GM19455 (cell line): Measurements from ENCODE around the gene DACH1.
"Not testable (repeated sequence)": the region's sequence is repeated elsewhere in the genome, so short reads cannot be mapped to it uniquely, and the experiment has no call there.

Experiments
- ATAC-seq: cut with Tn5 transposase; IDR thresholded peaks from one replicate; pipeline ENCODE4 v1.9.1; 2021; ENCODE audit not compliant: unreplicated experiment

DACH1 gene

GRCh38 chr13:71785361-71785760 lies 81.6 kb downstream of the DACH1 start:
- no peak for ATAC-seq

- no peak for ATAC-seq
Measured at GRCh38 chr13:71780546-71780945, 86.5 kb downstream of the DACH1 start.

- ATAC-seq = not testable (repeated sequence)
Measured at GRCh38 chr13:71778998-71779397, 88.0 kb downstream of the DACH1 start.

- ATAC-seq = no peak
Measured at GRCh38 chr13:71775966-71776365, 91.0 kb downstream of the DACH1 start.

- ATAC-seq = no peak
Measured at GRCh38 chr13:71774863-71775262, 92.1 kb downstream of the DACH1 start.

GRCh38 chr13:71773531-71773930 lies 93.5 kb downstream of the DACH1 start:
- ATAC-seq = no peak

GRCh38 chr13:71772361-71772760 lies 94.6 kb downstream of the DACH1 start:
- ATAC-seq = no peak

- ATAC-seq = no peak
Measured at GRCh38 chr13:71771144-71771543, 95.9 kb downstream of the DACH1 start.

GRCh38 chr13:71770710-71771109 lies 96.3 kb downstream of the DACH1 start:
- ATAC-seq = no peak

GRCh38 chr13:71768881-71769280 lies 98.1 kb downstream of the DACH1 start:
- ATAC-seq = no peak

- ATAC-seq = no peak
Measured at GRCh38 chr13:71759651-71760511, 107.1 kb downstream of the DACH1 start.

GRCh38 chr13:71758828-71759227 lies 108.2 kb downstream of the DACH1 start:
- no peak for ATAC-seq

GRCh38 chr13:71754407-71754974 lies 112.5 kb downstream of the DACH1 start:
- no peak for ATAC-seq

GRCh38 chr13:71752775-71753513 lies 114.1 kb downstream of the DACH1 start:
- no peak for ATAC-seq

GRCh38 chr13:71751073-71751472 lies 115.9 kb downstream of the DACH1 start:
- no peak for ATAC-seq

- ATAC-seq = no peak
Measured at GRCh38 chr13:71730267-71730666, 136.7 kb downstream of the DACH1 start.

- ATAC-seq = no peak
Measured at GRCh38 chr13:71729441-71729840, 137.6 kb downstream of the DACH1 start.

GRCh38 chr13:71727662-71728061 lies 139.3 kb downstream of the DACH1 start:
- ATAC-seq = no peak

GRCh38 chr13:71727042-71727441 lies 140.0 kb downstream of the DACH1 start:
- no peak for ATAC-seq

GRCh38 chr13:71722206-71722605 lies 144.8 kb downstream of the DACH1 start:
- no peak for ATAC-seq

- ATAC-seq = no peak
Measured at GRCh38 chr13:71721104-71721503, 145.9 kb downstream of the DACH1 start.

- ATAC-seq = no peak
Measured at GRCh38 chr13:71718931-71719330, 148.1 kb downstream of the DACH1 start.
